CD4-positive, alpha-beta T cell treated with Interleukin-17A for 4 hours (primary cell): ENCODE results near the gene ZNF853.

Experiments used
- DNase-seq: peaks from one replicate; pipeline ENCODE4 v3.0.0-alpha.2; 2020; ENCODE audit warnings: mixed read lengths

ZNF853 gene

GRCh38 chr7:6636741-6637543 is 21.5 kb downstream of the ZNF853 start, which contains the start of gene ZNF316:
Gene ZNF316 (plus strand): TSS chr7:6637318. CDS start chr7:6642410, 5,092 bp downstream.
- DNase-seq, result peak; percentile 72

- peak; percentile 65 for DNase-seq
These were observed 22.3 kb downstream of the ZNF853 start for GRCh38 chr7:6637544-6638229.

GRCh38 chr7:6639032-6639431 is 23.6 kb downstream of the ZNF853 start:
- no peak for DNase-seq

GRCh38 chr7:6639627-6640026 is 24.2 kb downstream of the ZNF853 start:
- no peak for DNase-seq

- no peak for DNase-seq
These were observed 24.9 kb downstream of the ZNF853 start for GRCh38 chr7:6640246-6640721.

- no peak for DNase-seq
These were observed 26.1 kb downstream of the ZNF853 start for GRCh38 chr7:6641305-6642035.

- no peak for DNase-seq
These were observed 26.9 kb downstream of the ZNF853 start for GRCh38 chr7:6642239-6642839.

- DNase-seq, result no peak
These were observed 27.6 kb downstream of the ZNF853 start for GRCh38 chr7:6642861-6643640.

- no peak for DNase-seq
These were observed 28.7 kb downstream of the ZNF853 start for GRCh38 chr7:6643915-6644625.

- DNase-seq, result no peak
These were observed 29.3 kb downstream of the ZNF853 start for GRCh38 chr7:6644728-6645127.

- no peak for DNase-seq
These were observed 31.1 kb downstream of the ZNF853 start for GRCh38 chr7:6646465-6646864.

- no peak for DNase-seq
These were observed 31.7 kb downstream of the ZNF853 start for GRCh38 chr7:6647080-6647479.

GRCh38 chr7:6647541-6647940 is 32.1 kb downstream of the ZNF853 start:
- no peak for DNase-seq

- DNase-seq, result no peak
These were observed 32.8 kb downstream of the ZNF853 start for GRCh38 chr7:6648066-6648814.

GRCh38 chr7:6648815-6649104 is 33.4 kb downstream of the ZNF853 start:
- DNase-seq, result no peak

- no peak for DNase-seq
These were observed 34.0 kb downstream of the ZNF853 start for GRCh38 chr7:6649241-6649961.

- no peak for DNase-seq
These were observed 34.7 kb downstream of the ZNF853 start for GRCh38 chr7:6650086-6650485.

- no peak for DNase-seq
These were observed 35.2 kb downstream of the ZNF853 start for GRCh38 chr7:6650521-6651011.

GRCh38 chr7:6651851-6652445 is 36.5 kb downstream of the ZNF853 start:
- DNase-seq, result no peak
